NCI-H526 (cell line): Measurements from ENCODE around the gene CCDC47.

Source experiments
- DNase-seq, 2 experiments: peaks; one replicate each; lab custom pipeline; 2025; lab: John Stamatoyannopoulos, UW

The CCDC47 gene

GRCh38 chr17:63698381-63698885, 75.0 kb downstream of the CCDC47 start:
- DNase-seq: no peak

- DNase-seq: peak in 1 of 2 experiments; percentile 71
Measured at GRCh38 chr17:63697341-63698286, 75.8 kb downstream of the CCDC47 start.

- peak; percentile 8 to 47 for DNase-seq
Measured at GRCh38 chr17:63696381-63696961, 76.9 kb downstream of the CCDC47 start.

GRCh38 chr17:63695889-63696288, 77.5 kb downstream of the CCDC47 start:
- DNase-seq: no peak
